IPS DF 4.7 (cell line): ENCODE measurements around the gene WFIKKN1.

Source experiments
- DNase-seq: peaks from one replicate; pipeline ENCODE4 v3.0.0-alpha.2; 2013; ENCODE audit warnings: low spot score; ENCODE audit errors: extremely low read depth

WFIKKN1 gene

DNA sequence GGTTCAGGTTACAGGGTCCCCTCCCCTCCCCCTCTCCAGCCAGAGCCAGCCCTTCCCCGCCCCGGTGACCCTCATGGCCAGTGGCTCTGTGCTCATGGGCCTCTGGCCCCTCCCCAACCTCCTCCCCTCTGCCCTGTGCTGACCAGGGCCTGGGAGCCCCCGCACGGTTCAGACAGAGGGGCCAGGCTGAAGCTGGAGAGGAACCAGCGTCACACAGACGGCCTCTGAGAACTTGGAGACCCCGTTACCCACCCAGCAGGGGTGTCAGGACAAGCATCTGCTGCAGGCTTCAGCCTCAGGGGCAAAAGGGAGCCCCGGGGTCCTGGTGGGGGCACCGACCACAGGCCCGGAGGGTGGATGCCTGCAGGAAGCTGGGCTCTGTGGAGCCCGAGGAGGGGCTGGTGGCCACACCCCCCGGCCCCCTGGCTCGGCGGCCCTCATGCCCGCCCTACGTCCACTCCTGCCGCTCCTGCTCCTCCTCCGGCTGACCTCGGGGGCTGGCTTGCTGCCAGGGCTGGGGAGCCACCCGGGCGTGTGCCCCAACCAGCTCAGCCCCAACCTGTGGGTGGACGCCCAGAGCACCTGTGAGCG, at the start of gene WFIKKN1:
TSS of gene WFIKKN1 (plus strand) at position 171 of the 591 bp plus-strand sequence. CDS start at position 440, 269 bp downstream.
- DNase-seq, result no peak

- DNase-seq, result no peak
These were observed 48.6 kb upstream of the WFIKKN1 start for GRCh38 chr16:582218-582613.

- no peak for DNase-seq
These were observed 48.0 kb upstream of the WFIKKN1 start for GRCh38 chr16:582614-583331.

- no peak for DNase-seq
These were observed 47.3 kb upstream of the WFIKKN1 start for GRCh38 chr16:583470-583814.

- no peak for DNase-seq
These were observed 46.8 kb upstream of the WFIKKN1 start for GRCh38 chr16:583815-584591.

DNA sequence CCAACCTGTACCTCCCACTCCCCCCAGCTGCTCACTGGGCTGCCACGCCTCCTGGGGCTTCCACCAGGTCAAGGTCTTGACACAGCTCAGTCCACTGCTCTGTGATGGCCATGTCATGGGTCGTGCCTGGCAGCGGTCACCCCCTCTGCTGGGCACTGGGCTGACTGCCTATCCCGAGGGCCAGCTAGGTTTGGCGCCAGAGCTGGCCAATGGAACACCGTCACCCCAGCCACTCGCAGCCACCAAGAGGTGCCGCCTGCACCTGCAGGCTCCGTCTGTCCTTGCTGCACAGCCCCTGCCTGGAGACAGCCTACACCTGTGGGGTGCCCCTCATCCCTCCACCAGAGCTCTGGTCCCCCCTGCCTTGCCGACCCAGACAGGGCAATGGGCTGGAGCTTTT, 45.4 kb upstream of the WFIKKN1 start:
- DNase-seq, result no peak

DNA sequence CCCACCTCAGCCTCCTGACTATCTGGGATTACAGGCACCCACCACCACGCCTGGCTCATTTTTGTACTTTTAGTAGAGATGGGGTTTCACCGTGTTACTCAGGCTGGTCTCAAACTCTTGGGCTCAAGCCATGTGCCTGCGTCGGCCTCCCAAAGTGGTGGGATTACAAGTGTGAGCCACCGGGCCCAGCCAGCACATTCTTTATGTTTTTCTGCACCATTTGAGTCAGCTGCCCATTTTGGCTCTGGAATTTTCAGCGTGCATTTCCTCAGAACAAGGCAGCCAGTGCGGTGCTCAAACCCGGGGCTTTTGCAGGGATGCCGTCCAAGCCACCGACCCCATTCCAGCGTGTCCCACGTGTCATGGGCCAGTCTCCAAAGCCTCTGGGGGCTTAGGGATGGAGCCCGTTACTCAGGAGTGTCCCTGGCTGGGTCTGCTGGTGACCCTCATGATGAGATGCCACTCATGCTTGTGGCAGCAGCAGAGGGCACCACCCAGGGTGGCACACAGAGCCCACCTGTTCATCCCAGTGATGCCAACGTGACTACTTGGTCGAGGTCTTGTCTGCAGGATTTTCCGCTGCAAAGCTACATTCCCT, 44.6 kb upstream of the WFIKKN1 start:
- DNase-seq, result no peak

DNA sequence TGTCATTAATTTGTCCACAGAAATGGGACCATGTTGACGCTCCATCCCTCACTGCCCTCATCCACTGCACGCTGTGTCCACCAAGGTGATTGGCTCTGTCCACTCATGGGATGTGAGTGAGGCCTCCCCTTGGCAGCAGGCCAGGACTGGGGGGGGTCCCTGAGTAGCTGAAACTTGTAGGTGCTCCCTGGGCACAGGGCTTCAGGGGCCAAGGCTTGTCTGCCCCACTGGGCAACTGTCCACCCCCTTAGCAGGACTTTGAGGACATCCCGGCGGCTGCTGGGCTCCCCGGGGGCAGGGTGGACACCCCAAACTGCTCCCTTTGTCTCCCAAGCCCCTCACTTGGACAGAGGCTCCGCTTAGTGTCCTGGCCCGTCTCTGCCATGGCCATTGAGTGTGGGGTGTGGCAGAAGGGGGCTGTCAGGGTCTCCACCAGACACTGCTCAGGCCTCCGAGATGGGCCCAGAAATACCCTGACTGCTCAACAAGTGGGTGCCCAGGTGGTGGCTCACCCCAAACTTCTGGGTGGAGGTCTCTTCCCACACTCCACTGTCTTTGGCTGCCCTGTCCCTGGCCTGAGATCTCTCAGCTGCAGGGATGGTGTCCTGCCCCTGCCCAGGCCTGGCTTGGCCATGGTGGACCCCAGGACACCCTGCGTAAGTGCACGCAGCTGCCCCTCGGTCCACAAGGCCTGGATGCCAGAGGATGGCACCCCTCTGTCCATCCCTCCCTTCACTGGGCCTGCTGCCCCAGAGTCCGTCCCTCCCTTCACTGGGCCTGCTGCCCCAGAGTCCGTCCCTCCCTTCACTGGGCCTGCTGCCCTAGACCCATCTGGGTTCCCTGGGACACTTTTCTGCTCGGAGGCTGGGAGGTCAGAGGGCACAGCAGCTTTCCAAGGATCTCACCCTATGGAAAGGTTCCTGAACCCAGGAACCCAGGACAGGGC, 43.9 kb upstream of the WFIKKN1 start:
- no peak for DNase-seq

- no peak for DNase-seq
These were observed 42.2 kb upstream of the WFIKKN1 start for GRCh38 chr16:588639-588888.

DNA sequence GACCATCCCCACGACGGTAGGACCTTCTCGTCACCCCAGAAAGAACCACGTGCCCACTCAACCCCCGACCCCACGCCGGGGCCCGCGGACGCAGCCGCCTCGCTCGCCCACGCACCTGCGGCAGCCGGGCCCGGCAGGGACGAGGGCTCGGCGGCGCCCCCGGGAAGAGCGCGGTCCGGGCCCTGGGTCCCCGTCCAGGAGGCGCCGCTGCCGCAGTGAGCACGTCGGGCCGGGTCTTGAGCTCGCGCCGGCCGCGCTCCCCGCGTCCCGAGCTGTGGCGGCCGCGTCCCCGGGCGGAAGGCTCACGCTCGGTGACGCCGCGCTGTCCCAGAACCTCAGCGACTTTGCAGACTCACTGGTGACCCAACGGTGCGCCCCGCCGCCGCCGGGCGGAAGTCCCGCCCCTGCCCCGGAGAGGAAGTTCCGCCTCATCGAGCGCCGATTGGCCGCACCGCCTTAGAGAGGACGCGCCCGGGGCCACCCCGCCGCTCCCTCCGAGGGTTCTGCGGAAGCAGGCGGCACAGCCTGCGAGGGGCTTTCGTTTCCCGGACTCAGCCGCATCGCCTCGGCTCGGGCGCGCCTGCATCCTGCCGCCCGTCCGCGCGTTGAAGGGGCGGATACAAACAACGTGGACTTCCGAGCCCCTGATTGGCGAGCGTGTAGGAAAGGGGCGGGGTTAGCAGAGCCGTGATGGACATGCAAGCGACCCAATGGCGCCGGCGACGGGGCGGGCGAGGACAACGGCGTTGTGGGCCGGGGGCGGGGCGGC, 41.7 kb upstream of the WFIKKN1 start:
- no peak for DNase-seq

GRCh38 chr16:589658-590187, 41.1 kb upstream of the WFIKKN1 start, which contains the start of gene RAB40C:
RAB40C (plus strand) TSS chr16:590066; CDS start chr16:590292, 226 bp downstream.
- DNase-seq, result no peak

GRCh38 chr16:590188-590814, 40.5 kb upstream of the WFIKKN1 start:
- no peak for DNase-seq

GRCh38 chr16:590815-591200, 40.0 kb upstream of the WFIKKN1 start:
- no peak for DNase-seq

DNA sequence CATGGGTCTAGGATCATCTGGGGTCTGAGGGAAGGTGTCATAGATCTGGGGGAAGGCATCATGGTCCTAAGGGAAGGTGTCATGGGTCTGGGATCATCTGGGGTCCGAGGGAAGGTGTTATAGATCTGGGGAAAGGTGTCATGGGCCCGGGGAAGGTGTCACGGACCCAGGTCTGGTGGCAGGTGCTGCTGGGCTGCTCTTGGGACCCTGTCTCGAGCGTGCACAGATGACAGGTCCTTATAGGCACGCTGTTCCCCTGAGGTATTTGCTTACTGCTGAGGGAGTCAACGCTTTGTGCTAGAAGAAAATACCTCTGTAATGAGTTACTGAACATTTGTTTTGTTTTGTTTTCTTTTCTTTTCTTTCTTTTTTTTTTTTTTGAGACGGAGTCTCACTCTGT, 39.6 kb upstream of the WFIKKN1 start:
- DNase-seq, result no peak

DNA sequence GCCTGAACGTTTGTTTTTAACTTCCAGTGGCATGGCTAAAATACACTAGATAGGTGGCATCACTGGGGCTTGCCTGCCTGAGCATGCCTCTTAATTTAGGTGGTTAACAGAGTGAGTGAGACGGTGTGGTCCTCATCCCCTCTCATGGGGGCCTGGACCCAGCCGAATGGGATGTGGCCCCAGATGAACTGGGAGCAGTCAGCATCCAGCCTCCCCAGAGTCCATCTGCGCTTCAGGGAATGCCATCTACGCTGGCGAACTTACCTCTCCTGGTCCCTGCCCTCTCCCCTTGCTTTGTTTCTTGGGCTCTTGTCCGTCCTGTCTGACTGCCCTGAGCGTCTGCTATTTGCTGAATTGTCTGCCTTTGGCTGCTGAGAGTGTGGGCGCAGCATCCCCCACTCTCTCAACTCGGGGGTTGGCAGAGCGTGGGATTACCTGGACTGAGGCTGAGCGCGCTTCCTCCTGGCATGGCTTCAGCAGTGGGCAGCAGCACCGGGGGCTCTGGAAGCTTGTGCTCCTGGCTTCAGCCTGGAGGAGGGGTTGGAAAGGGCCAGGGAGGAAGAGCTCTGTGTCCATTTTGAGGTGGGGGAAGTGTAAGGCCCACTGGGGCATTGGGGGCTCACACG, 38.8 kb upstream of the WFIKKN1 start:
- no peak for DNase-seq

DNA sequence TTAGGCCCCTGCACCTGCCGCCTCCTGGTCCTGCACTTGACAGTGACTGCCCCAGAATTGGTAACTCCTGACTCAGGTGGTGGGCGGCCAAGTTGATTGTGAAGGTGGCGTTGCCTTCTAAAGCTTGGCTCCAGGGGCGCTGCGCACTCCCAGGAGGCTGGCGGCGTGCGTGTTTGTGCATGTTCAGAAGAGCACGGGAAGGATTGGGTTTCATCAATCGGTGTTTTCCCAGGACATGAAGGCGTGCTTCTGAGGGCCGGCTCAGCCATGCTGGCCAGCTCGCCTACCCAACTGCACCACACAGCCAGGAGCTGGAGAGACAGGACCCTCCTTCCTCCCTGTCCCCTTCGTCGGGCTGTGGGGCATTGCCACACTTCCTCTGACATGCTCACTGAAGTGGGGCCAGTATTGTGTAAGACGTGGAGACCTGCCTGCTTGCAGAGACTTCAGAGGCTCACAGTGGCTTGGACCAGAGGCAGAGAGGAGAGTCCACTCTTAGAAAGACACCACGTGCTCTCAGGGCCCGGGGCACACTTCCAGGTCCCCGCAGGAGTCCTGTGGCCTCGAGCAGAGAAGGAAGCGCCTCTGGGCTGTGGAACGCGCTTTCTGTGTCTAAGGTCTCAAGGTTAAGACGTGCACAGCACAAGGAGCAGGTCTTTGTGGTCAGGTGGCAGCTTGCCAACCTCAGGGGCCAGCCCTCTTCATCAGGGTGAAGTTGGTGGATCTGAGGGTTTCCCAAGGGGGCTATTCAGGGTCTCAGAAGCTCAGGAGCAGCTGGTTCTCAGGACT, 38.1 kb upstream of the WFIKKN1 start:
- DNase-seq, result no peak

DNA sequence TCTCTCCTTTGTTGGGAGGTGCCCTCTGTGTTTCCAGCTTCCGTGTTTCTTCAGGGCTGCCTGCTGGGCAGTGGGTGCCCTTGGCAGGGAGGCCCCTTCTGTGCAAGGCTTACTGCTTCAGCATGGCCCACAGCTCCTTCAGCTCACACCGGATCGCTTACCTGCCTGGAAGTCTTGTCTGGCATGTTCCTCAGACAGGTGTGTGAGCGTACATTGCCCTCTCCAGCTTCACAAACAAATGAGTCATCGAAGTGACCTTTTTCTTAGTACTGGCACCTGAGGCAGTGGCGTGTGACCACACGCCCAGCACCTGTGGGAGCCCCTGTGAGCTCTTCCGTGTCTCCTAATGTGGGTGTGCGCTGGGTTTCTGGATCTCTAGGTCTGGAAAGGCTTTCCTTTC, 37.4 kb upstream of the WFIKKN1 start:
- DNase-seq, result no peak

GRCh38 chr16:593807-594206, 37.0 kb upstream of the WFIKKN1 start:
- no peak for DNase-seq
